Immature natural killer cell (primary cell): ENCODE data around the gene ADA. TPM values are rescaled to one million over a fixed set of nuclear protein-coding genes. Genes with fewer than 3 reads are reported as not detected.
"Not testable (repeated sequence)": the region's sequence is repeated elsewhere in the genome, so short reads cannot be mapped to it uniquely, and the experiment has no call there.

Experiments used
- DNase-seq, 3 donors: peaks; one replicate each; pipeline ENCODE4 v3.0.0; 2022; ENCODE audit warnings: mixed read lengths in 1 of 3
- H3K27ac Mint-ChIP-seq, 6 donors: one replicate each; pipeline ENCODE4 v1.8.0; 2020; ENCODE audit warnings: mixed read lengths in 6 of 6, mild to moderate bottlenecking in 5 of 6, inconsistent platforms in 4 of 6, moderate library complexity in 3 of 6
- H3K27me3 Mint-ChIP-seq, 3 donors: one replicate each; pipeline ENCODE4 v1.8.0; 2020 to 2021; ENCODE audit warnings: low read depth in 3 of 3, mild to moderate bottlenecking in 3 of 3, mixed read lengths in 3 of 3, moderate library complexity in 3 of 3, inconsistent platforms in 1 of 3
- H3K36me3 Mint-ChIP-seq, 3 donors: one replicate each; pipeline ENCODE4 v1.8.0; 2020; ENCODE audit warnings: mixed read lengths in 3 of 3, inconsistent platforms in 2 of 3, mild to moderate bottlenecking in 2 of 3
- H3K4me1 Mint-ChIP-seq, 2 donors: one replicate each; pipeline ENCODE4 v1.8.0; 2020; ENCODE audit warnings: inconsistent platforms in 2 of 2, mild to moderate bottlenecking in 2 of 2, mixed read lengths in 2 of 2, moderate library complexity in 1 of 2
- H3K4me3 Mint-ChIP-seq, 5 donors: one replicate each; pipeline ENCODE4 v1.8.0; 2020; ENCODE audit warnings: mild to moderate bottlenecking in 5 of 5, mixed read lengths in 5 of 5, inconsistent platforms in 3 of 5, moderate library complexity in 3 of 5
- H3K9me3 Mint-ChIP-seq, 6 donors: one replicate each; pipeline ENCODE4 v1.8.0; 2020; ENCODE audit warnings: mild to moderate bottlenecking in 6 of 6, mixed read lengths in 6 of 6, inconsistent platforms in 4 of 6, moderate library complexity in 3 of 6
- polyA plus RNA-seq, 3 donors: library from polyadenylated mRNA; unstranded; fragments of 300-500 nt; fragmentation: Illumina TruSeq; gene quantifications; one replicate each; pipeline ENCODE4 v1.2.3, GENCODE V29; 2021

Gene ADA
- polyA plus RNA-seq, 3 donors from 2014 or later = 96.9 to 150 (median 124) TPM

- no peaks in the 10 kb centered on the region for H3K9me3 Mint-ChIP-seq
- H3K4me1 Mint-ChIP-seq = peaks cover 15 to 16% of the 10 kb centered on the region in 2 donors
- no peak overlapping the region for H3K4me3 Mint-ChIP-seq
- no peaks in the 10 kb centered on the region for H3K36me3 Mint-ChIP-seq
- peaks cover 0 to 2% (median 2%) of the 10 kb centered on the region in 3 donors for H3K27me3 Mint-ChIP-seq
- no peak for DNase-seq
- no peak overlapping the region for H3K27ac Mint-ChIP-seq
These were observed 55.5 kb downstream of the ADA start for GRCh38 chr20:44596010-44596409.

GRCh38 chr20:44594730-44595129 is 56.8 kb downstream of the ADA start:
- peaks cover 15 to 16% of the 10 kb centered on the region in 2 donors for H3K4me1 Mint-ChIP-seq

GRCh38 chr20:44593751-44594150 is 57.7 kb downstream of the ADA start:
- peaks cover 0 to 2% (median 0%) of the 10 kb centered on the region in 3 donors for H3K27me3 Mint-ChIP-seq
- H3K9me3 Mint-ChIP-seq = no peaks in the 10 kb centered on the region
- DNase-seq = no peak
- H3K27ac Mint-ChIP-seq = no peak overlapping the region
- H3K4me3 Mint-ChIP-seq = no peak overlapping the region
- peaks cover 11% of the 10 kb centered on the region in 2 donors for H3K4me1 Mint-ChIP-seq
- no peaks in the 10 kb centered on the region for H3K36me3 Mint-ChIP-seq

More at GRCh38 chr20:44594730-44595129, 56.8 kb downstream of the ADA start:
- peaks cover 0 to 2% (median 0%) of the 10 kb centered on the region in 3 donors for H3K27me3 Mint-ChIP-seq
- H3K27ac Mint-ChIP-seq = no peak overlapping the region
- H3K4me3 Mint-ChIP-seq = no peak overlapping the region
- H3K36me3 Mint-ChIP-seq = no peaks in the 10 kb centered on the region
- DNase-seq = no peak
- H3K9me3 Mint-ChIP-seq = no peaks in the 10 kb centered on the region

GRCh38 chr20:44592366-44592765 is 59.1 kb downstream of the ADA start:
- Mint-ChIP-seq H3K36me3 (no peaks in the 10 kb centered on the region), H3K4me3 (no peak overlapping the region), H3K27me3 (peaks cover 0 to 2% (median 0%) of the 10 kb centered on the region in 3 donors), H3K4me1 (no peaks in the 10 kb centered on the region), H3K9me3 (no peaks in the 10 kb centered on the region), H3K27ac (peak overlapping the region in 1 of 6 donors; percentile 14)
- DNase-seq = no peak

- peak overlapping the region in 1 of 6 donors; percentile 24 for H3K27ac Mint-ChIP-seq
- DNase-seq = no peak
- H3K4me3 Mint-ChIP-seq = no peak overlapping the region
- H3K27me3 Mint-ChIP-seq = no peaks in the 10 kb centered on the region
- no peaks in the 10 kb centered on the region for H3K36me3 Mint-ChIP-seq
- H3K4me1 Mint-ChIP-seq = no peaks in the 10 kb centered on the region
- no peaks in the 10 kb centered on the region for H3K9me3 Mint-ChIP-seq
These were observed 60.3 kb downstream of the ADA start for GRCh38 chr20:44590980-44591778.

- peaks cover 0 to 1% (median 0%) of the 10 kb centered on the region in 3 donors for H3K27me3 Mint-ChIP-seq
- no peak overlapping the region for H3K4me3 Mint-ChIP-seq
- no peak for DNase-seq
- H3K9me3 Mint-ChIP-seq = no peaks in the 10 kb centered on the region
- no peaks in the 10 kb centered on the region for H3K36me3 Mint-ChIP-seq
- no peak overlapping the region for H3K27ac Mint-ChIP-seq
- no peaks in the 10 kb centered on the region for H3K4me1 Mint-ChIP-seq
These were observed 62.0 kb downstream of the ADA start for GRCh38 chr20:44589537-44589936.

GRCh38 chr20:44588321-44588720 is 63.2 kb downstream of the ADA start:
- H3K36me3 Mint-ChIP-seq, H3K9me3 Mint-ChIP-seq, H3K4me3 Mint-ChIP-seq, DNase-seq, H3K27ac Mint-ChIP-seq, H3K27me3 Mint-ChIP-seq, H3K4me1 Mint-ChIP-seq: not testable (repeated sequence)

DNA sequence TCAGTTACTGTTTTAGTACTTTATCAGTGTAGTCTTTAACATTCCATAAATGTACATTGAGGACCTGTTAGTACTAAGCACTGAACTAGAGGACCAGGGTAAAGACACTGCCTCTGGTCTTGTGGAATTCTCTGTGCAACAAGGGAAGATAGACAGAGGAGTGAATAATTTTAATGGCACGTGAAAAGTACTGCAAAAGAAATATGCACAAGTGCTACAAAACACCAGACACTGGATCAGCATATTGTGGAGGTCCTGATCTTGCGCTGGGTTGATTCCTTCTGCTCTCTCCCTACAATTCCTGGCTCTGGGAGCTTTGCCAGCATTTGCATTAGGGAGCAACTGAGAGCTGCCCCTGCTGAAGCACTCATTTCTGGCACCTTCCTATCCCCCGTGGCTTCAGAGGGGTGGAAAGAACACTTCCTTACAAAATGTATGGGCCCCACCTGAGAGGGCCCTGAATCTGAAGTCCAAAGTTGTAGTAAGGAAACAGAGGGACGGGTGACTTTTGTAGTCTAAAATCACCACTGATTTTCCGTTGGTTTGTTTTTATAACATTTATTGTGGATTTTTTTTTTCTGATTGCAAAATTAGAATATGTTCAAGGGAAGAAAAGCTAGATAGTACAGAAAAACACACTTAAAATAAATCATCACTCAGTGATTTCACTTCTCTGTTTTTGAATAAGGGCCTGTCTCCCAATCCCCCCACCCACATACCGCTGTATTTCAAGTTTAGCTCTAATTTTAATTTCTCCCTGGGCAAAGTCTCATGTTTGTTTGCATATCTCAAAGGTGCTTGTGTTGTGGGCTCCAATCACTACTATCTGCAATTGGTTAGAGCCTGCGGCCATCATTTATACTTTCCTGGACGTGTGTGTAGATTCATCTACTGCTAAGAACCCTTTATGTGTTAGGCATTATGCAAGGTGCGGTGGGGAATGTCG is 64.2 kb downstream of the ADA start:
- Mint-ChIP-seq H3K27me3 (peaks cover 0 to 1% (median 0%) of the 10 kb centered on the region in 3 donors), H3K9me3 (no peaks in the 10 kb centered on the region), H3K4me1 (peaks cover 0 to under 1% of the 10 kb centered on the region in 2 donors), H3K36me3 (no peaks in the 10 kb centered on the region), H3K27ac (no peak overlapping the region), H3K4me3 (no peak overlapping the region)
- DNase-seq = no peak

- DNase-seq = no peak
- Mint-ChIP-seq H3K4me3 (no peak overlapping the region), H3K27me3 (peaks cover 0 to 4% (median 3%) of the 10 kb centered on the region in 3 donors), H3K36me3 (no peaks in the 10 kb centered on the region), H3K9me3 (no peaks in the 10 kb centered on the region), H3K4me1 (peaks cover 3 to 10% of the 10 kb centered on the region in 2 donors), H3K27ac (no peak overlapping the region)
These were observed 65.1 kb downstream of the ADA start for GRCh38 chr20:44586289-44586911.

DNA sequence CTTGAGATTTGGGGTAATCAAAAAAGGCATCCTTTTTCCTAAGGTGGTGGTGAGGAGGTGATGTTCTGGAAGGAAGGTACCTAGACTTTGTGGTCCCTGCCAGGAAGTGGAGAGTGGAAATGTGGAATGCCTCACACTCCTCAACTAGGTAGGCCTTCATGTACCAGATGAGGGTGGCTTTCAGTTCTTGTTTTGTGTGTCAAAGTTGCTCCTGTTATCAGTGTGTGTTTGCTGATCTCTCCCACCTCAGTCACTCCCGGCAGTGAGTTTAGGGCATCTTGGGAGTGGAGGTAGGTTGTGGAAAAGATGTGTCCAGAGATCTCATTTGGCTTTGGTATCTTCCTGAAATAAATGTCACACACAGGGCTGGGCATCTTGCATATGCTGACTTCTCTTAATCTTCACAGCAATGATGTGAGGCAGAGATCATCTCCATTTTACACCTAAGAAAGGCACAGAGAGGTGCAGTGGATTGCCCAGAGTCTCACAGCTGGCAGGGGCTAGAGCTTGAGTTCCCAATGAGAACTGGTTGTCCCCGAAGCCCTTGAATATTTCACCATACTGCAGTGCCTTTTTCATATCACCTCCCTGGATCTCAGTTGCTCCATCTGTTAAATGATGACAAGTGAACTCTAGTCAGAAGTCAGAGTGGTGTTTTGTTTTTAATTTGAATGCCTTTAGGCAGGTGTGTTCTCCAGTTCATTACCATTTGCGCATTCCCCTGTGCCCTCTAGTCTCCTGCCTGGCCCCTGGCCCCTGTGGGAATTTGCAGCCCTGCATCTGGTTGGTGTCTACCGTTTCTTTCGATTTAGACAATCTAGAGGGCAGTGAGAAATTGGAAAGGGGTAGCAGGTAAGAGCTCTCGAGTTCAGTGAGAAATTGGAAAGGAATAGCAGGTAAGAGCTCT is 66.2 kb downstream of the ADA start:
- Mint-ChIP-seq H3K9me3 (no peaks in the 10 kb centered on the region), H3K4me3 (no peak overlapping the region), H3K4me1 (peaks cover 10 to 21% of the 10 kb centered on the region in 2 donors)

GRCh38 chr20:44584162-44584561 is 67.3 kb downstream of the ADA start:
- no peaks in the 10 kb centered on the region for H3K36me3 Mint-ChIP-seq
- peak overlapping the region in 1 of 6 donors; percentile 12 for H3K27ac Mint-ChIP-seq
- no peak overlapping the region for H3K4me3 Mint-ChIP-seq
- peaks cover 0 to 5% (median 4%) of the 10 kb centered on the region in 3 donors for H3K27me3 Mint-ChIP-seq
- no peak for DNase-seq
- no peaks in the 10 kb centered on the region for H3K9me3 Mint-ChIP-seq
- H3K4me1 Mint-ChIP-seq = peaks cover 16 to 32% of the 10 kb centered on the region in 2 donors

More for the DNA sequence above, 66.2 kb downstream of the ADA start:
- H3K27ac Mint-ChIP-seq = peak overlapping the region in 2 of 6 donors; percentile 20 to 62
- H3K36me3 Mint-ChIP-seq = no peaks in the 10 kb centered on the region
- no peak for DNase-seq
- H3K27me3 Mint-ChIP-seq = peaks cover 0 to 5% (median 4%) of the 10 kb centered on the region in 3 donors

DNA sequence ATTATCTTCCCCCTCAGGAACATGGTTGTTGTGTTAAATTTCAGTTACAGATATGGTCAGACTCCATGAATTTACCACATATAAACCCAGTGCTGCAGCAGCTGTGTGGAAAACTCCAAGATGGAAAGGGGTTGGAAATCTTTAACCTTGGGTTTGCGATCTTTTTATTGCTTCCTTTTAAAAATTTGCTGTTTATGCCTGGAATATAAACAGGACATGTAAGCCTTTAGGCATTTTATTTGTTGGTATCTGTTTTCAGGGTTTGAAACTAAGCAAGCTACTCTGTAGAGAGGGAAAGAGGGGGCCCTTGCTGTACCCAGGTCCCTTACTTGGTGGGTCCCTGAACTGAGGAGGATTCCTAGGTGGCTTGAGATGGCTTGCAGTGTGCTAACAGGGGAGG is 68.3 kb downstream of the ADA start:
- Mint-ChIP-seq H3K9me3 (no peaks in the 10 kb centered on the region), H3K4me3 (no peak overlapping the region), H3K27me3 (peaks cover 0 to 5% (median 4%) of the 10 kb centered on the region in 3 donors), H3K36me3 (no peaks in the 10 kb centered on the region), H3K4me1 (peaks cover 19 to 41% of the 10 kb centered on the region in 2 donors), H3K27ac (no peak overlapping the region)
- DNase-seq = no peak
